ENCODE results near the gene MRPS9.
A peak's percentile ranks its signal among the peaks of the same experiment; 100 is the strongest.

The MRPS9 gene

GRCh38 chr2:105081006-105081601 lies 43.2 kb downstream of the MRPS9 start:
- DNase-seq: no peak

GRCh38 chr2:105082107-105082506 lies 44.2 kb downstream of the MRPS9 start:
- no peak for DNase-seq

- no peak for DNase-seq
Observed at GRCh38 chr2:105085525-105085924, 47.7 kb downstream of the MRPS9 start.

- no peak for DNase-seq
Observed at GRCh38 chr2:105087273-105087672, 49.4 kb downstream of the MRPS9 start.

- no peak for DNase-seq
Observed at GRCh38 chr2:105090091-105090490, 52.2 kb downstream of the MRPS9 start.

- no peak for DNase-seq
Observed at GRCh38 chr2:105092797-105093196, 54.9 kb downstream of the MRPS9 start.

- DNase-seq: no peak
Observed at GRCh38 chr2:105099153-105099552, 61.3 kb downstream of the MRPS9 start.

GRCh38 chr2:105100046-105100840 lies 62.4 kb downstream of the MRPS9 start:
- no peak for DNase-seq

GRCh38 chr2:105102001-105102400 lies 64.1 kb downstream of the MRPS9 start:
- no peak for DNase-seq

- no peak for DNase-seq
Observed at GRCh38 chr2:105102963-105103421, 65.1 kb downstream of the MRPS9 start.

- no peak for DNase-seq
Observed at GRCh38 chr2:105103481-105103880, 65.6 kb downstream of the MRPS9 start.

- no peak for DNase-seq
Observed at GRCh38 chr2:105104208-105104731, 66.4 kb downstream of the MRPS9 start.

- DNase-seq: no peak
Observed at GRCh38 chr2:105110295-105110829, 72.5 kb downstream of the MRPS9 start.

- no peak for DNase-seq
Observed at GRCh38 chr2:105111365-105112150, 73.7 kb downstream of the MRPS9 start.

- no peak for DNase-seq
Observed at GRCh38 chr2:105112345-105112744, 74.5 kb downstream of the MRPS9 start.

GRCh38 chr2:105113616-105114291 lies 75.9 kb downstream of the MRPS9 start:
- no peak for DNase-seq

GRCh38 chr2:105114551-105114950 lies 76.7 kb downstream of the MRPS9 start:
- peak in 1 of 2 donors; percentile 39 for DNase-seq

- DNase-seq: no peak
Observed at GRCh38 chr2:105116348-105116747, 78.5 kb downstream of the MRPS9 start.

- DNase-seq: no peak
Observed at GRCh38 chr2:105117565-105117964, 79.7 kb downstream of the MRPS9 start.

- DNase-seq: no peak
Observed at GRCh38 chr2:105118960-105119359, 81.1 kb downstream of the MRPS9 start.

GRCh38 chr2:105121434-105121833 lies 83.6 kb downstream of the MRPS9 start:
- no peak for DNase-seq

GRCh38 chr2:105125428-105125827 lies 87.6 kb downstream of the MRPS9 start:
- no peak for DNase-seq

GRCh38 chr2:105125920-105126319 lies 88.1 kb downstream of the MRPS9 start:
- no peak for DNase-seq
